Gastrocnemius medialis (tissue), 4 donors: ENCODE measurements around the gene PTGER1.

ENCODE experiments used
- POLR2A ChIP-seq, 2 donors: fragments of 450-650 bp; IDR thresholded peaks; one replicate each; pipeline ENCODE4 v1.6.1; 2017; ENCODE audit warnings: antibody characterized with exemption in 2 of 2, mild to moderate bottlenecking in 2 of 2, moderate library complexity in 2 of 2
- TF ChIP-seq, protein P1 (sequence below), 5 experiments: fragments of 450-650 bp in 3 of 5; fragments of 200-600 bp in 2 of 5; sonication (generic) in 2 of 5; IDR thresholded peaks in 4 of 5; conservative IDR thresholded peaks in 1 of 5; 1 replicate in 4 of 5; 2 replicates in 1 of 5; pipeline ENCODE4 v1.5.1; 2016 to 2019; ENCODE audit warnings: antibody characterized with exemption in 5 of 5, mild to moderate bottlenecking in 3 of 5, moderate library complexity in 3 of 5

DNA sequence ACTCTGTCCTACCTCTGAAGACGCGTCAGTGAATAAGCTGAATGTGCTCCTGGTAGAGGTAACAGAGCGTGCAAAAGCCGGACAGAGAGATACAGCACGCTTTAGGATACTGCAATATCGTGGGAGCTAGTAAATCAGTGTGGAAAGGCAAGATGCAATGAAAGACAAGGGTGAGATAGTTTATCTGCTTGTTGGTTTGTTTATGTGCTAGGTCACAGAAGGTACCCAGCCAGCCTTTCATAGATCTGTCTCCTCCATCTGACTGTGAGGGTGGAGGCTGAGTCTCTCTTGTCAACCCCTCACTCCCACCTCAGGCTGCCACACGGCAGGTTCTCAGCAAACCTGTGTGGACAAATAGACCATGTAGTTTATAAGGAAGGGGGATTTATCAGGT, 21.7 kb upstream of the PTGER1 start:
- TF ChIP-seq, protein P1, sequence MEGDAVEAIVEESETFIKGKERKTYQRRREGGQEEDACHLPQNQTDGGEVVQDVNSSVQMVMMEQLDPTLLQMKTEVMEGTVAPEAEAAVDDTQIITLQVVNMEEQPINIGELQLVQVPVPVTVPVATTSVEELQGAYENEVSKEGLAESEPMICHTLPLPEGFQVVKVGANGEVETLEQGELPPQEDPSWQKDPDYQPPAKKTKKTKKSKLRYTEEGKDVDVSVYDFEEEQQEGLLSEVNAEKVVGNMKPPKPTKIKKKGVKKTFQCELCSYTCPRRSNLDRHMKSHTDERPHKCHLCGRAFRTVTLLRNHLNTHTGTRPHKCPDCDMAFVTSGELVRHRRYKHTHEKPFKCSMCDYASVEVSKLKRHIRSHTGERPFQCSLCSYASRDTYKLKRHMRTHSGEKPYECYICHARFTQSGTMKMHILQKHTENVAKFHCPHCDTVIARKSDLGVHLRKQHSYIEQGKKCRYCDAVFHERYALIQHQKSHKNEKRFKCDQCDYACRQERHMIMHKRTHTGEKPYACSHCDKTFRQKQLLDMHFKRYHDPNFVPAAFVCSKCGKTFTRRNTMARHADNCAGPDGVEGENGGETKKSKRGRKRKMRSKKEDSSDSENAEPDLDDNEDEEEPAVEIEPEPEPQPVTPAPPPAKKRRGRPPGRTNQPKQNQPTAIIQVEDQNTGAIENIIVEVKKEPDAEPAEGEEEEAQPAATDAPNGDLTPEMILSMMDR (IDR thresholded peaks at IDR 0.05 in 4 of 5, conservative IDR thresholded peaks at IDR 0.05 in 1 of 5): no peak
- no peak for TF ChIP-seq POLR2A (IDR thresholded peaks at IDR 0.05)
